H1 (cell line): ENCODE measurements around the gene IFNA17. TPM values are rescaled to one million over a fixed set of nuclear protein-coding genes. Genes with fewer than 3 reads are reported as not detected.
"Not testable (repeated sequence)": the region's sequence is repeated elsewhere in the genome, so short reads cannot be mapped to it uniquely, and the experiment has no call there.

Source experiments
- CTCF ChIA-PET: fragments of 300-600 bp; sonication (Branson Sonifier 250); formaldehyde crosslinking; loops from one replicate; lab custom pipeline; 2021; ENCODE audit not compliant: partially characterized antibody; lab: Charles Lee
- POLR2A ChIA-PET: fragments of 300-600 bp; sonication (Branson Sonifier 250); formaldehyde crosslinking; loops from one replicate; lab custom pipeline; 2021; ENCODE audit warnings: inconsistent platforms; ENCODE audit not compliant: partially characterized antibody; lab: Charles Lee
- DNase-seq, 2 experiments: peaks; one replicate each; pipeline versions ENCODE4 v3.0.0 to v3.0.0-alpha.2; 2010 to 2022; ENCODE audit warnings: low spot score in 2 of 2, low read depth in 1 of 2, mixed read lengths in 1 of 2
- FAIRE-seq: peaks from 2 replicates; lab custom pipeline; 2011; peaks lifted over from hg19 to GRCh38; lab: Jason Lieb, UNC
- H2AFZ ChIP-seq: 2 replicates; pipeline ENCODE4 v1.8.1; 2012; ENCODE audit warnings: low read length, inconsistent platforms
- H2AK5ac ChIP-seq: 2 replicates; pipeline ENCODE4 v1.6.1; 2013; ENCODE audit warnings: low read depth, low read length
- H2BK120ac ChIP-seq: replicated peaks from 2 replicates; pipeline ENCODE3; 2013; ENCODE audit warnings: low read depth, low read length, inconsistent platforms
- H2BK12ac ChIP-seq: 2 replicates; pipeline ENCODE4 v1.6.1; 2013; ENCODE audit warnings: low read depth, low read length
- H2BK15ac ChIP-seq: 2 replicates; pipeline ENCODE4 v1.6.1; 2013; ENCODE audit warnings: low read length
- H2BK20ac ChIP-seq: 2 replicates; pipeline ENCODE4 v1.6.1; 2013; ENCODE audit warnings: low read length
- H2BK5ac ChIP-seq: 2 replicates; pipeline ENCODE4 v1.6.1; 2013; ENCODE audit warnings: low read depth, low read length
- H3K14ac ChIP-seq: 2 replicates; pipeline ENCODE4 v1.6.1; 2013; ENCODE audit warnings: inconsistent platforms; ENCODE audit not compliant: insufficient read length
- H3K18ac ChIP-seq: 2 replicates; pipeline ENCODE4 v1.6.1; 2013; ENCODE audit warnings: low read length; ENCODE audit errors: extremely low read depth
- H3K23ac ChIP-seq: 2 replicates; pipeline ENCODE4 v1.6.1; 2013; ENCODE audit warnings: inconsistent platforms; ENCODE audit not compliant: insufficient read length
- H3K23me2 ChIP-seq: 2 replicates; pipeline ENCODE4 v1.6.1; 2013; ENCODE audit warnings: low read depth, low read length
- H3K27ac ChIP-seq: 2 replicates; pipeline ENCODE4 v1.6.1; 2011; ENCODE audit warnings: low read depth, low read length, inconsistent platforms
- H3K27me3 ChIP-seq, 4 experiments: replicated peaks in 1 of 4; 1 replicate in 1 of 4; 2 replicates in 3 of 4; pipeline versions ENCODE4 v1.6.1 to v1.8.1; 2011 to 2013; ENCODE audit warnings: low read length in 3 of 4, mild to moderate bottlenecking in 3 of 4, inconsistent platforms in 2 of 4, mixed read lengths in 2 of 4, moderate library complexity in 1 of 4; ENCODE audit not compliant: control insufficient read depth in 3 of 4, insufficient read depth in 3 of 4; ENCODE audit errors: extremely low read depth in 1 of 4
- H3K36me3 ChIP-seq, 4 experiments: 2 replicates each; pipeline versions ENCODE4 v1.6.1 to v1.8.1; 2011 to 2013; ENCODE audit warnings: mild to moderate bottlenecking in 4 of 4, low read length in 3 of 4, moderate library complexity in 2 of 4, control low read depth in 1 of 4, inconsistent platforms in 1 of 4; ENCODE audit not compliant: insufficient read depth in 4 of 4, control insufficient read depth in 2 of 4
- H3K4ac ChIP-seq: replicated peaks from 2 replicates; pipeline ENCODE3; 2013; ENCODE audit warnings: low read length, low read depth, mixed read lengths, inconsistent platforms; ENCODE audit not compliant: insufficient read length
- H3K4me1 ChIP-seq, 4 experiments: replicated peaks in 1 of 4; 1 replicate in 1 of 4; 2 replicates in 3 of 4; pipeline versions ENCODE4 v1.6.1 to v1.8.1; 2011 to 2013; ENCODE audit warnings: low read length in 3 of 4, inconsistent platforms in 2 of 4, mixed read lengths in 1 of 4; ENCODE audit not compliant: insufficient read depth in 4 of 4, control insufficient read depth in 3 of 4
- H3K4me2 ChIP-seq, 2 experiments: 2 replicates each; pipeline versions ENCODE4 v1.6.1 to v1.8.1; 2011 to 2013; ENCODE audit warnings: low read depth in 2 of 2, low read length in 2 of 2, control low read depth in 1 of 2, inconsistent platforms in 1 of 2, mild to moderate bottlenecking in 1 of 2; ENCODE audit not compliant: insufficient read depth in 1 of 2
- H3K4me3 ChIP-seq, 4 experiments: fragments of 200-600, 300-600 bp in 1 of 4; sonication (generic), shearing (Covaris generic), sonication (Bioruptor Twin) in 1 of 4; 2 replicates each; pipeline versions ENCODE4 v1.5.1 to v1.8.1; 2011 to 2016; ENCODE audit warnings: low read length in 4 of 4, low read depth in 3 of 4, control low read depth in 2 of 4, inconsistent platforms in 2 of 4, mild to moderate bottlenecking in 2 of 4, mixed read lengths in 1 of 4, moderate library complexity in 1 of 4; ENCODE audit not compliant: insufficient read depth in 2 of 4; ENCODE audit errors: extremely low read depth in 1 of 4
- H3K56ac ChIP-seq: replicated peaks from 2 replicates; pipeline ENCODE3; 2013; ENCODE audit warnings: low read depth, mild to moderate bottlenecking, mixed read lengths, low read length, inconsistent platforms; ENCODE audit not compliant: insufficient read length
- H3K79me1 ChIP-seq: 2 replicates; pipeline ENCODE4 v1.6.1; 2013; ENCODE audit warnings: low read depth, low read length, control low read depth
- H3K79me2 ChIP-seq, 2 experiments: 2 replicates each; pipeline versions ENCODE4 v1.6.1 to v1.8.1; 2012 to 2013; ENCODE audit warnings: low read length in 2 of 2, mild to moderate bottlenecking in 2 of 2, inconsistent platforms in 1 of 2; ENCODE audit not compliant: insufficient read depth in 2 of 2, control insufficient read depth in 1 of 2
- H3K9ac ChIP-seq, 4 experiments: replicated peaks in 1 of 4; 1 replicate in 1 of 4; 2 replicates in 3 of 4; pipeline versions ENCODE4 v1.6.1 to v1.8.1; 2011 to 2013; ENCODE audit warnings: low read depth in 3 of 4, low read length in 3 of 4, control low read depth in 2 of 4, mild to moderate bottlenecking in 2 of 4, moderate library complexity in 2 of 4, inconsistent platforms in 1 of 4; ENCODE audit errors: extremely low read depth in 1 of 4
- H3K9me3 ChIP-seq, 2 experiments: 2 replicates each; pipeline versions ENCODE4 v1.6.1 to v1.8.1; 2012 to 2013; ENCODE audit warnings: mild to moderate bottlenecking in 2 of 2, moderate library complexity in 2 of 2, control low read depth in 1 of 2, inconsistent platforms in 1 of 2, low read depth in 1 of 2, low read length in 1 of 2, mixed read lengths in 1 of 2; ENCODE audit not compliant: insufficient read depth in 2 of 2
- H4K20me1 ChIP-seq, 2 experiments: replicated peaks in 1 of 2; 2 replicates each; pipeline versions ENCODE3 to v1.8.1; 2011 to 2013; ENCODE audit warnings: inconsistent platforms in 2 of 2, low read length in 2 of 2, mild to moderate bottlenecking in 1 of 2; ENCODE audit not compliant: insufficient read depth in 2 of 2, control insufficient read depth in 1 of 2
- H4K5ac ChIP-seq: 2 replicates; pipeline ENCODE4 v1.6.1; 2013; ENCODE audit warnings: low read length, low read depth, mixed read lengths, inconsistent platforms; ENCODE audit not compliant: insufficient read length
- H4K8ac ChIP-seq: 2 replicates; pipeline ENCODE4 v1.8.0; 2013; ENCODE audit warnings: mild to moderate bottlenecking, moderate library complexity, low read length, inconsistent platforms; ENCODE audit not compliant: insufficient read depth; ENCODE audit errors: extremely low read depth
- H4K91ac ChIP-seq: replicated peaks from 2 replicates; pipeline ENCODE3; 2013; ENCODE audit warnings: low read length, mixed read lengths, inconsistent platforms; ENCODE audit not compliant: insufficient read length
- CTCF ChIP-seq, 3 experiments: IDR thresholded peaks; 1 replicate in 2 of 3; 2 replicates in 1 of 3; pipeline versions ENCODE4 v1.5.1 to v1.6.1; 2011; ENCODE audit warnings: low read length in 3 of 3, mild to moderate bottlenecking in 3 of 3, inconsistent platforms in 2 of 3, low read depth in 1 of 3, moderate library complexity in 1 of 3; ENCODE audit not compliant: insufficient read depth in 1 of 3; ENCODE audit errors: control extremely low read depth in 1 of 3
- RAD21 ChIP-seq, 2 experiments: IDR thresholded peaks in 1 of 2; conservative IDR thresholded peaks in 1 of 2; 2 replicates each; pipeline ENCODE4 v1.6.1; 2011; ENCODE audit warnings: low read depth in 2 of 2, low read length in 2 of 2, improper control_type of control experiment in 1 of 2, inconsistent platforms in 1 of 2, mild to moderate bottlenecking in 1 of 2, moderate library complexity in 1 of 2
- WGBS, 2 experiments: shearing (Covaris generic) in 1 of 2; methylation state at CpG; one replicate each; pipeline versions ENCODE4 v1.1.6 to v1.1.7; 2013 to 2015; ENCODE audit warnings: low lambda C conversion rate in 2 of 2, mixed read lengths in 2 of 2, inconsistent platforms in 1 of 2, low coverage in 1 of 2, missing lambda C conversion rate in 1 of 2; ENCODE audit not compliant: insufficient replicate concordance in 2 of 2, insufficient coverage in 1 of 2, insufficient read length in 1 of 2; ENCODE audit errors: extremely low coverage in 1 of 2, missing lambda C conversion rate in 1 of 2; 5-methylcytosine and 5-hydroxymethylcytosine counted together
- polyA plus RNA-seq, 7 experiments: library from polyadenylated mRNA; depleted of rRNA in 3 of 7; stranded (reverse) in 5 of 7; unstranded in 2 of 7; fragments of >200 nt in 5 of 7; fragments of 200-250 nt in 2 of 7; gene quantifications; 1 replicate in 5 of 7; 2 replicates in 1 of 7; 4 replicates in 1 of 7; pipeline versions ENCODE4 v1.2.1 to v1.2.3, GENCODE V29; 2011 to 2013; ENCODE audit warnings: missing spikeins in 2 of 7, mixed read lengths in 2 of 7
- total RNA-seq: library from RNA; stranded (reverse); fragmentation: NEBNext Ultra II Directional; extraction: Animal tissue kit (Norgen Biotek cat#: 25700); gene quantifications from 2 replicates; pipeline ENCODE4 v1.2.1, GENCODE V29; 2021

IFNA17 gene
- total and polyA plus RNA-seq, 2 of the 8 experiments (the other 6 are each of a cell fraction or from before 2014, with no cell fraction given): not detected

- H2AFZ ChIP-seq, POLR2A ChIA-PET: not testable (repeated sequence)
- FAIRE-seq: peak; percentile 65
Observed at GRCh38 chr9:21194867-21195776, 32.9 kb downstream of the IFNA17 start.

More at GRCh38 chr9:21194867-21195776, 32.9 kb downstream of the IFNA17 start:
- H3K79me1 ChIP-seq, H2AK5ac ChIP-seq, H3K9me3 ChIP-seq, H4K5ac ChIP-seq, H3K23me2 ChIP-seq, H3K27ac ChIP-seq, H3K4ac ChIP-seq, H3K36me3 ChIP-seq, H3K23ac ChIP-seq, H3K18ac ChIP-seq, H3K9ac ChIP-seq, H3K27me3 ChIP-seq, H2BK15ac ChIP-seq, H2BK20ac ChIP-seq, H2BK5ac ChIP-seq, H3K56ac ChIP-seq, H4K91ac ChIP-seq, H3K14ac ChIP-seq, H3K4me1 ChIP-seq, H3K4me3 ChIP-seq, H3K79me2 ChIP-seq, H2BK120ac ChIP-seq, H4K8ac ChIP-seq, DNase-seq, H4K20me1 ChIP-seq, H2BK12ac ChIP-seq, H3K4me2 ChIP-seq: not testable (repeated sequence)
- peak in 2 of 3 experiments; percentile 52 to 56; a peak in 3 of 4 replicates for TF ChIP-seq CTCF (IDR thresholded peaks at IDR 0.05; ENCODE audit: control extremely low read depth in 1 of 3, insufficient read depth in 1 of 3, low read depth in 1 of 3, low read length in 3 of 3)
- TF ChIP-seq RAD21 (IDR thresholded peaks at IDR 0.05 in 1 of 2, conservative IDR thresholded peaks at IDR 0.05 in 1 of 2; ENCODE audit: low read depth in 2 of 2, low read length in 2 of 2): peak; percentile 54 to 66
- CTCF ChIA-PET: interaction anchor here (0.7 to 3.3 kb wide), 49 partner anchors 9 to 1012 kb away, joined by 3 to 27 read pairs (median 4); partner anchors contain the start of gene IFNA8
- WGBS, 2 experiments: 55% methylated on average over 6 of the region's 6 CpGs; no CpG with 5 or more reads in 1 of the 2 experiments
